HFFc6 (cell line): Measurements from ENCODE around the gene CIROP. TPM values are rescaled to one million over a fixed set of nuclear protein-coding genes. Genes with fewer than 3 reads are reported as not detected.

Experiments used
- DNase-seq: peaks from one replicate; pipeline ENCODE4 v3.0.0-alpha.2; 2018
- H3K27ac Mint-ChIP-seq: 2 replicates; pipeline ENCODE4 v1.8.0; 2020; ENCODE audit warnings: mild to moderate bottlenecking, mixed read lengths
- H3K27me3 Mint-ChIP-seq: 2 replicates; pipeline ENCODE4 v1.8.0; 2021; ENCODE audit warnings: mild to moderate bottlenecking, moderate library complexity, mixed read lengths; ENCODE audit not compliant: insufficient read depth
- H3K36me3 Mint-ChIP-seq: 2 replicates; pipeline ENCODE4 v1.8.0; 2021; ENCODE audit warnings: low read depth, mixed read lengths
- H3K4me1 Mint-ChIP-seq: 2 replicates; pipeline ENCODE4 v1.8.0; 2020; ENCODE audit warnings: low read depth, mixed read lengths
- H3K4me3 Mint-ChIP-seq: 2 replicates; pipeline ENCODE4 v1.8.0; 2020; ENCODE audit warnings: mild to moderate bottlenecking, moderate library complexity, mixed read lengths
- H3K9me3 Mint-ChIP-seq: 2 replicates; pipeline ENCODE4 v1.8.0; 2020; ENCODE audit warnings: mild to moderate bottlenecking, mixed read lengths
- long read RNA-seq: library from polyadenylated mRNA; unstranded; transcript quantifications from one replicate; pipeline ENCODE4 v2.0.0, GENCODE V29; 2019
- total RNA-seq, 6 experiments: library from RNA; stranded (reverse); fragmentation: NEBNext Ultra II Directional; extraction: Animal tissue kit (Norgen Biotek cat#: 25700); gene quantifications; 2 replicates in 1 of 6; 3 replicates in 5 of 6; pipeline ENCODE4 v1.2.3, GENCODE V29; 2021
- TF ChIP-seq, protein P1 (sequence below): fragments of 200-600 bp; sonication (generic); IDR thresholded peaks from 2 replicates; pipeline ENCODE4 v1.5.0; 2021; ENCODE audit warnings: antibody characterized with exemption, mild to moderate bottlenecking

Gene CIROP, protein sequence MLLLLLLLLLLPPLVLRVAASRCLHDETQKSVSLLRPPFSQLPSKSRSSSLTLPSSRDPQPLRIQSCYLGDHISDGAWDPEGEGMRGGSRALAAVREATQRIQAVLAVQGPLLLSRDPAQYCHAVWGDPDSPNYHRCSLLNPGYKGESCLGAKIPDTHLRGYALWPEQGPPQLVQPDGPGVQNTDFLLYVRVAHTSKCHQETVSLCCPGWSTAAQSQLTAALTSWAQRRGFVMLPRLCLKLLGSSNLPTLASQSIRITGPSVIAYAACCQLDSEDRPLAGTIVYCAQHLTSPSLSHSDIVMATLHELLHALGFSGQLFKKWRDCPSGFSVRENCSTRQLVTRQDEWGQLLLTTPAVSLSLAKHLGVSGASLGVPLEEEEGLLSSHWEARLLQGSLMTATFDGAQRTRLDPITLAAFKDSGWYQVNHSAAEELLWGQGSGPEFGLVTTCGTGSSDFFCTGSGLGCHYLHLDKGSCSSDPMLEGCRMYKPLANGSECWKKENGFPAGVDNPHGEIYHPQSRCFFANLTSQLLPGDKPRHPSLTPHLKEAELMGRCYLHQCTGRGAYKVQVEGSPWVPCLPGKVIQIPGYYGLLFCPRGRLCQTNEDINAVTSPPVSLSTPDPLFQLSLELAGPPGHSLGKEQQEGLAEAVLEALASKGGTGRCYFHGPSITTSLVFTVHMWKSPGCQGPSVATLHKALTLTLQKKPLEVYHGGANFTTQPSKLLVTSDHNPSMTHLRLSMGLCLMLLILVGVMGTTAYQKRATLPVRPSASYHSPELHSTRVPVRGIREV
- not detected for total RNA-seq
- long read RNA-seq, partial matches to known transcripts, result 0 of 4 reads
- long read RNA-seq, other reads (novel, unspliced or antisense), result 4 of 4 reads

DNA sequence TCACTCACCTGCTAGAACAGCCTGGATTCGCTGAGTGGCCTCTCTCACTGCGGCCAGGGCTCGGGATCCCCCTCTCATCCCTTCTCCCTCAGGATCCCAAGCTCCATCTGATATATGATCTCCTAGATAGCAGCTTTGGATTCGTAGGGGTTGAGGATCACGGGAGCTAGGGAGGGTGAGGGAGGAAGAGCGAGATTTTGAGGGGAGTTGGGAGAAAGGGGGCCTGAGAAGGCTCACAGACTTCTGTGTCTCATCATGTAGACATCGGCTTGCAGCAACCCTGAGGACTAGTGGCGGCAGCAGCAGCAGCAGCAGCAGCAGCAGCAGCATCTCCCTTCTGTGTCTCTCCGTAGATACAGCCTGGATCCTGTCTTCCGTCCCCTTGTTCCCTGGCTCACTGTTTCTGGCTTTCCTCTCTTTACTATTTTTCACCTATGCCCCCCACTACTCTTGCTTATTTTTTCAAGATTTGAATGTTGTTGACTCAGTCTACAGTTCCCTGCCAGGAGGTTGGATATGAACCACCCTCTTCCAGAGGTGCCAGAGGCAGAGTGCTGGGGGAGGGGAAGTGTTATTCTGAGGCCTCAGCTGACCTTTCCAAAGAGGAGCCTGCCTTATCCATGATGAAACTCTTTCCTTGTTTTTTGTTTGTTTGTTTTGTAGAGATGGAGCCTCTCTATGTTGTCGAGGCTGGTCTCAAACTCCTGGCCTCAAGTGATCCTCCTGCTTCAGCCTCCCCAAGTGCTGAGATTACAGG lies at the start of gene CIROP:
Gene CIROP, minus strand, starts transcription at position 399 of the 757 bp plus-strand sequence. Its CDS starts 69 bp downstream, at position 330.
- Mint-ChIP-seq H3K4me3 (no peak within 1 kb of the TSS), H3K4me1 (peaks cover 13% of the 10 kb centered on the region), H3K36me3 (no peaks in the 10 kb centered on the region), H3K27me3 (no peaks in the 10 kb centered on the region; the same call in 1 of the 2 replicates), H3K9me3 (no peaks in the 10 kb centered on the region), H3K27ac (no peak within 1 kb of the TSS)
- no peak for DNase-seq
- TF ChIP-seq, protein P1, sequence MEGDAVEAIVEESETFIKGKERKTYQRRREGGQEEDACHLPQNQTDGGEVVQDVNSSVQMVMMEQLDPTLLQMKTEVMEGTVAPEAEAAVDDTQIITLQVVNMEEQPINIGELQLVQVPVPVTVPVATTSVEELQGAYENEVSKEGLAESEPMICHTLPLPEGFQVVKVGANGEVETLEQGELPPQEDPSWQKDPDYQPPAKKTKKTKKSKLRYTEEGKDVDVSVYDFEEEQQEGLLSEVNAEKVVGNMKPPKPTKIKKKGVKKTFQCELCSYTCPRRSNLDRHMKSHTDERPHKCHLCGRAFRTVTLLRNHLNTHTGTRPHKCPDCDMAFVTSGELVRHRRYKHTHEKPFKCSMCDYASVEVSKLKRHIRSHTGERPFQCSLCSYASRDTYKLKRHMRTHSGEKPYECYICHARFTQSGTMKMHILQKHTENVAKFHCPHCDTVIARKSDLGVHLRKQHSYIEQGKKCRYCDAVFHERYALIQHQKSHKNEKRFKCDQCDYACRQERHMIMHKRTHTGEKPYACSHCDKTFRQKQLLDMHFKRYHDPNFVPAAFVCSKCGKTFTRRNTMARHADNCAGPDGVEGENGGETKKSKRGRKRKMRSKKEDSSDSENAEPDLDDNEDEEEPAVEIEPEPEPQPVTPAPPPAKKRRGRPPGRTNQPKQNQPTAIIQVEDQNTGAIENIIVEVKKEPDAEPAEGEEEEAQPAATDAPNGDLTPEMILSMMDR, result no peak

DNA sequence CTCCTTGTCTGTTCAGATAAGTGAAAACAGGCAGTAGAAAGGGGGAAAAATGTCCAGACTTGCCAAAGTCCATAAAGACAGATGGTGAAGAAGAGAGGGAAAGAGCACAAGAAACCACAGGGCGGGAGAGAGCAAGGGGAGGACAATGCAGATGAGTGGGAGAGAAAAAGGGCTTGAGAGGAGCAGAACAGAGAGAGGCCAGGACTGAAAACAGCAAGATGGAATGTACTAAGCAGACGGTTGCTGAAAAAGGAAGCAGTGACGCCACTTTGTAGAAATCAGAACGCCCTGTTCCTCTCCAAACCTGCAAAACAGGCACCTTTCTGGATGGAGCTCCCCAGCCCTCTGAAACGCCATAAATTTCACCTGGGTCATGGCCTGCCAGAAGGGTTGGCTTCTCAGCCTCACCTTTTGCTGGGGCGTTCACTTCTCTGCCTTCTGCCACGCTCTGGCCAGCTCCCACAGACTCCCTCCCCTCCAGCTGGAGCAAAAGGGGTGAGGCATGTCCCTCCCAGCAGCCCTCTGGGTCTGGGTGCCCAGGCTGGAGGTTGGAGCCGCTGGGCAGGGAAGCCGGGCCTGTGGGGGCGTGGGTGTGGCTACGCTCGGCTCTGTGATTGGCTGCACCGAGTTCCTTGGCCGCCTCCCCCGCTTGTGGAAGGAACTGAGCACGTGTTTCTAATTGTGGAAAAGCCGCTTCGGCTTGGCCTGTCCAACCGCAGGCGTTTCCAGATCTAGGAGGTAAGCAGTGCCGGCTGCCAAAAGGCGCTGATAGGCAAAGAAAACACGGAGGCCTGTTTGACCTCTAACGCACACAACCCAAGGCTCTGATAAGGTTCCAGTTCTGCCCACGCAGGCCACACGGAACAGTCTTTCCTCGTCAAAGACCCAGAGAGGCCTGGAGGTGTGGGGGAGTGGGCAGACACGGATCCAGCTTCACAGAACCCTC lies 49.3 kb upstream of the CIROP start:
- no peaks in the 10 kb centered on the region for H3K9me3 Mint-ChIP-seq
- peaks cover 49% of the 10 kb centered on the region for H3K4me1 Mint-ChIP-seq
- TF ChIP-seq, protein P1, result no peak
- H3K4me3 Mint-ChIP-seq, result peak overlapping the region; percentile 84
- peak; percentile 91 for DNase-seq
- H3K27ac Mint-ChIP-seq, result peak overlapping the region; percentile 97
- no peaks in the 10 kb centered on the region; the same call in 1 of the 2 replicates for H3K27me3 Mint-ChIP-seq
- H3K36me3 Mint-ChIP-seq, result no peaks in the 10 kb centered on the region

DNA sequence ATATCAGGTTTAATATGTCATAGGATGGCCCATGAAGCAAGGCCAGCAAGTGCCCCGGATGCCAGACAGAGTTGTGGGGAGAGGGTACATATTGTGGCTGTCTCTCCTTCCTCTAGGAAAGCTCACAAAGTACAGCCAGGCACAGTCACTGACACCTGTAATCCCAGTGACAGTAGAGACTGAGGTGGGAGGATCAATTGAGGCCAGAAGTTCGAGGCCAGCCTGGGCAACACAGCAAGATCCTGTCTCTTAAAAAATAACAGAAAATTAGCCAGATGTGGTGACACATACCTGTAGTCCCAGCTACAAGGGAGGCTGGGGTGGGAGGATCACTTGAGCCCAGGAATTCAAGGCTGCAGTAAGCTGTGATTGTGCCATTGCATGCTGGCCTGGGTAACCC lies 46.6 kb upstream of the CIROP start:
- H3K27ac Mint-ChIP-seq, result no peak overlapping the region
- peaks cover 64% of the 10 kb centered on the region for H3K4me1 Mint-ChIP-seq
- DNase-seq, result no peak
- TF ChIP-seq, protein P1, result no peak
- peaks cover 12% of the 10 kb centered on the region for H3K36me3 Mint-ChIP-seq
- no peaks in the 10 kb centered on the region; the same call in none of the 2 replicates for H3K27me3 Mint-ChIP-seq
- no peaks in the 10 kb centered on the region for H3K9me3 Mint-ChIP-seq
- H3K4me3 Mint-ChIP-seq, result no peak overlapping the region

DNA sequence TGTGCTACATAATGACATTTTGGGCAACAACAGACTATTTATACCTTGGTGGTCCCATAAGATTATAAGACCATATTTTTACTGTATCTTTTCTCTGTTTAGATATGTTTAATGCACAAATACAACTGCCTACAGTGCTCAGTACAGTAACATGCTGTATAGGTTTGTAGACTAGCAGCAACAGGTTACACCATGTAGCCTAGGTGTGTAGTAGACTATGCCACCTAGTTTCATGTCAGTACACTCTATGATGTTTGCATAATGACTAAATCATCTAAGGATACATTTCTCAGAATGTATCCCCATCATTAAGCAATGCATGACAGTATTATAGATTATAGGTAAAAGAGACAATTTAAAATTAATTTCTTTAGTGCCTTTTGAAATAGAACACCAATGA lies 45.0 kb upstream of the CIROP start:
- Mint-ChIP-seq H3K4me3 (no peak overlapping the region), H3K27me3 (no peaks in the 10 kb centered on the region; the same call in 1 of the 2 replicates), H3K36me3 (peaks cover 12% of the 10 kb centered on the region), H3K4me1 (peaks cover 58% of the 10 kb centered on the region), H3K27ac (no peak overlapping the region), H3K9me3 (no peaks in the 10 kb centered on the region)
- TF ChIP-seq, protein P1, result no peak
- no peak for DNase-seq
